ENCODE data around the gene N4BP2L2. TPM values are rescaled to one million over a fixed set of nuclear protein-coding genes. Genes with fewer than 3 reads are reported as not detected.

N4BP2L2 gene
- total and polyA plus RNA-seq, 2 of the 8 experiments (the other 6 are each of a cell fraction or from before 2014, with no cell fraction given) = 14.6 to 67.6 TPM

DNA sequence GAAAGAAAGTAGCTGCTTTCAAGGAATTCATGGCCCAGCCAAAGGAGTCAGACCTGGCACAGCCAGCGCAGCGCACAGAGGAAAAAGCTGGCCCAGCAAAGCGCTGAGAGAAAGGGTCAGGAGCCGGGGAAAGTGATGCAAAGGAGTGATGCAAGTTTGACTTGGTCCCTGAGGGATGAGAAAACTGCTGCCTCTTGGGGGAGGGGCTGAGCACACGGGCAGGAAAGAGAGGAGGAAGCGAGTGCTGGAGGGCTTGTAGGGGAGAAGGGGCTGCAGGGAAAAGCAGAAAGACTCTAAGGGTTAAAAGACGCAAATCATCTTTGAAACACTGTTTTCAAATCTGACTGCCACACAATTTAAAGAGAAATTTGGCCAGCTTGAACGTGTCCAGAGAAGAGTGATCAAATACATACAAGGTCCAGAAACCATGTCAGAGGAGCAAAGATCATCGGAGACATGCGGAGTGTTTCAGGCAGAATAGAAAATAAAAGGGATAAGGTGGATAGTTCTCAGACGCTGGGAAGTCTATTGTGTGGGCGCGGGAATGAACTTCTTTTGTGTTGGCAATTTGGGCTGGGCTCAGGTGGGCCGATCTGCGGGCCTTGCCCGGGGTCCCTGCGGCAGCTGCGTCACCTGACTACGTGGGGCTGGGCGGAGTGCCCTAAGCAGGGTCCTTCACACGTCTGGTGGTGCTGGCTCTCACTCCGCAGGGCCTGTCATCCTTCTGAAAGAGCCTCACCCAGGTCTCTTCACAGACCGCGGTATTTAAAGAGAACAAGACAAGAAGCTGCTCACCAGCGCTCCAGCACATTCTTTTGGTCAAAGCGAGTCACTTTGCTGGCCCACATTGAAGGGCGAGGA lies 128.8 kb downstream of the N4BP2L2 start (continued):
- TF ChIP-seq, protein P1, sequence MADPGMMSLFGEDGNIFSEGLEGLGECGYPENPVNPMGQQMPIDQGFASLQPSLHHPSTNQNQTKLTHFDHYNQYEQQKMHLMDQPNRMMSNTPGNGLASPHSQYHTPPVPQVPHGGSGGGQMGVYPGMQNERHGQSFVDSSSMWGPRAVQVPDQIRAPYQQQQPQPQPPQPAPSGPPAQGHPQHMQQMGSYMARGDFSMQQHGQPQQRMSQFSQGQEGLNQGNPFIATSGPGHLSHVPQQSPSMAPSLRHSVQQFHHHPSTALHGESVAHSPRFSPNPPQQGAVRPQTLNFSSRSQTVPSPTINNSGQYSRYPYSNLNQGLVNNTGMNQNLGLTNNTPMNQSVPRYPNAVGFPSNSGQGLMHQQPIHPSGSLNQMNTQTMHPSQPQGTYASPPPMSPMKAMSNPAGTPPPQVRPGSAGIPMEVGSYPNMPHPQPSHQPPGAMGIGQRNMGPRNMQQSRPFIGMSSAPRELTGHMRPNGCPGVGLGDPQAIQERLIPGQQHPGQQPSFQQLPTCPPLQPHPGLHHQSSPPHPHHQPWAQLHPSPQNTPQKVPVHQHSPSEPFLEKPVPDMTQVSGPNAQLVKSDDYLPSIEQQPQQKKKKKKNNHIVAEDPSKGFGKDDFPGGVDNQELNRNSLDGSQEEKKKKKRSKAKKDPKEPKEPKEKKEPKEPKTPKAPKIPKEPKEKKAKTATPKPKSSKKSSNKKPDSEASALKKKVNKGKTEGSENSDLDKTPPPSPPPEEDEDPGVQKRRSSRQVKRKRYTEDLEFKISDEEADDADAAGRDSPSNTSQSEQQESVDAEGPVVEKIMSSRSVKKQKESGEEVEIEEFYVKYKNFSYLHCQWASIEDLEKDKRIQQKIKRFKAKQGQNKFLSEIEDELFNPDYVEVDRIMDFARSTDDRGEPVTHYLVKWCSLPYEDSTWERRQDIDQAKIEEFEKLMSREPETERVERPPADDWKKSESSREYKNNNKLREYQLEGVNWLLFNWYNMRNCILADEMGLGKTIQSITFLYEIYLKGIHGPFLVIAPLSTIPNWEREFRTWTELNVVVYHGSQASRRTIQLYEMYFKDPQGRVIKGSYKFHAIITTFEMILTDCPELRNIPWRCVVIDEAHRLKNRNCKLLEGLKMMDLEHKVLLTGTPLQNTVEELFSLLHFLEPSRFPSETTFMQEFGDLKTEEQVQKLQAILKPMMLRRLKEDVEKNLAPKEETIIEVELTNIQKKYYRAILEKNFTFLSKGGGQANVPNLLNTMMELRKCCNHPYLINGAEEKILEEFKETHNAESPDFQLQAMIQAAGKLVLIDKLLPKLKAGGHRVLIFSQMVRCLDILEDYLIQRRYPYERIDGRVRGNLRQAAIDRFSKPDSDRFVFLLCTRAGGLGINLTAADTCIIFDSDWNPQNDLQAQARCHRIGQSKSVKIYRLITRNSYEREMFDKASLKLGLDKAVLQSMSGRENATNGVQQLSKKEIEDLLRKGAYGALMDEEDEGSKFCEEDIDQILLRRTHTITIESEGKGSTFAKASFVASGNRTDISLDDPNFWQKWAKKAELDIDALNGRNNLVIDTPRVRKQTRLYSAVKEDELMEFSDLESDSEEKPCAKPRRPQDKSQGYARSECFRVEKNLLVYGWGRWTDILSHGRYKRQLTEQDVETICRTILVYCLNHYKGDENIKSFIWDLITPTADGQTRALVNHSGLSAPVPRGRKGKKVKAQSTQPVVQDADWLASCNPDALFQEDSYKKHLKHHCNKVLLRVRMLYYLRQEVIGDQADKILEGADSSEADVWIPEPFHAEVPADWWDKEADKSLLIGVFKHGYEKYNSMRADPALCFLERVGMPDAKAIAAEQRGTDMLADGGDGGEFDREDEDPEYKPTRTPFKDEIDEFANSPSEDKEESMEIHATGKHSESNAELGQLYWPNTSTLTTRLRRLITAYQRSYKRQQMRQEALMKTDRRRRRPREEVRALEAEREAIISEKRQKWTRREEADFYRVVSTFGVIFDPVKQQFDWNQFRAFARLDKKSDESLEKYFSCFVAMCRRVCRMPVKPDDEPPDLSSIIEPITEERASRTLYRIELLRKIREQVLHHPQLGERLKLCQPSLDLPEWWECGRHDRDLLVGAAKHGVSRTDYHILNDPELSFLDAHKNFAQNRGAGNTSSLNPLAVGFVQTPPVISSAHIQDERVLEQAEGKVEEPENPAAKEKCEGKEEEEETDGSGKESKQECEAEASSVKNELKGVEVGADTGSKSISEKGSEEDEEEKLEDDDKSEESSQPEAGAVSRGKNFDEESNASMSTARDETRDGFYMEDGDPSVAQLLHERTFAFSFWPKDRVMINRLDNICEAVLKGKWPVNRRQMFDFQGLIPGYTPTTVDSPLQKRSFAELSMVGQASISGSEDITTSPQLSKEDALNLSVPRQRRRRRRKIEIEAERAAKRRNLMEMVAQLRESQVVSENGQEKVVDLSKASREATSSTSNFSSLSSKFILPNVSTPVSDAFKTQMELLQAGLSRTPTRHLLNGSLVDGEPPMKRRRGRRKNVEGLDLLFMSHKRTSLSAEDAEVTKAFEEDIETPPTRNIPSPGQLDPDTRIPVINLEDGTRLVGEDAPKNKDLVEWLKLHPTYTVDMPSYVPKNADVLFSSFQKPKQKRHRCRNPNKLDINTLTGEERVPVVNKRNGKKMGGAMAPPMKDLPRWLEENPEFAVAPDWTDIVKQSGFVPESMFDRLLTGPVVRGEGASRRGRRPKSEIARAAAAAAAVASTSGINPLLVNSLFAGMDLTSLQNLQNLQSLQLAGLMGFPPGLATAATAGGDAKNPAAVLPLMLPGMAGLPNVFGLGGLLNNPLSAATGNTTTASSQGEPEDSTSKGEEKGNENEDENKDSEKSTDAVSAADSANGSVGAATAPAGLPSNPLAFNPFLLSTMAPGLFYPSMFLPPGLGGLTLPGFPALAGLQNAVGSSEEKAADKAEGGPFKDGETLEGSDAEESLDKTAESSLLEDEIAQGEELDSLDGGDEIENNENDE (IDR thresholded peaks at IDR 0.05; ENCODE audit: insufficient replicate concordance, low read length) = no peak
- no peak for TF ChIP-seq SAP30 (IDR thresholded peaks at IDR 0.05; ENCODE audit: insufficient read depth, insufficient replicate concordance, low read length)
- TF ChIP-seq SIN3A (conservative IDR thresholded peaks at IDR 0.05 in 1 of 2, IDR thresholded peaks at IDR 0.05 in 1 of 2; ENCODE audit: low read depth in 1 of 2, low read length in 2 of 2) = peak; percentile 37 to 44; a peak in 2 of 4 replicates
- TF ChIP-seq HDAC2 (IDR thresholded peaks at IDR 0.05; ENCODE audit: borderline replicate concordance in 1 of 2, low read depth in 2 of 2, low read length in 2 of 2) = no peak
- TF ChIP-seq CTBP2 (IDR thresholded peaks at IDR 0.05; ENCODE audit: borderline replicate concordance, insufficient read depth, insufficient read length, low read length) = peak; percentile 51
- no peak for TF ChIP-seq JUN (IDR thresholded peaks at IDR 0.05; ENCODE audit: low read depth, low read length)
- TF ChIP-seq TEAD4 (IDR thresholded peaks at IDR 0.05; ENCODE audit: low read depth, low read length) = no peak
- TF ChIP-seq CHD2 (IDR thresholded peaks at IDR 0.05; ENCODE audit: low read length) = no peak
- peak in 1 of 2 experiments; percentile 71; a peak in 2 of 3 replicates for TF ChIP-seq POLR2A (IDR thresholded peaks at IDR 0.05; ENCODE audit: control extremely low read depth in 1 of 2, low read depth in 2 of 2, low read length in 2 of 2)
